HEK293 (cell line): Measurements from ENCODE around the gene TTC23.

ENCODE experiments used
- CTCF ChIP-seq: fragments of 450-650 bp; formaldehyde crosslinking; IDR thresholded peaks from 2 replicates; pipeline ENCODE4 v1.5.1; 2016; ENCODE audit warnings: missing biosample characterization, missing genetic modification characterization
- ZBTB21 ChIP-seq: fragments of 450-650 bp; formaldehyde crosslinking; IDR thresholded peaks from 2 replicates; pipeline ENCODE4 v1.5.1; 2017; ENCODE audit warnings: missing biosample characterization, missing genetic modification characterization
- ZBTB48 ChIP-seq: fragments of 450-650 bp; formaldehyde crosslinking; IDR thresholded peaks from 2 replicates; pipeline ENCODE4 v1.5.1; 2016; ENCODE audit warnings: missing biosample characterization, missing genetic modification characterization
- ZNF391 ChIP-seq: fragments of 450-650 bp; formaldehyde crosslinking; IDR thresholded peaks from 2 replicates; pipeline ENCODE4 v1.5.1; 2016; ENCODE audit warnings: low read depth, missing biosample characterization, missing genetic modification characterization, borderline replicate concordance
- TF ChIP-seq, protein P1 (sequence below): sonication (generic); formaldehyde crosslinking; IDR thresholded peaks from 2 replicates; pipeline ENCODE4 v1.8.1; 2022; ENCODE audit warnings: mild to moderate bottlenecking, moderate library complexity, missing genetic modification reagents
- TF ChIP-seq, protein P2 (sequence below): fragments of 450-650 bp; formaldehyde crosslinking; IDR thresholded peaks from 2 replicates; pipeline ENCODE4 v1.5.1; 2016; ENCODE audit warnings: missing biosample characterization, missing genetic modification characterization

- TF ChIP-seq CTCF (no peak), ZBTB48 (tag by site-specific recombination) (no peak), ZBTB21 (no peak), ZNF391 (no peak)
- TF ChIP-seq, protein P1, sequence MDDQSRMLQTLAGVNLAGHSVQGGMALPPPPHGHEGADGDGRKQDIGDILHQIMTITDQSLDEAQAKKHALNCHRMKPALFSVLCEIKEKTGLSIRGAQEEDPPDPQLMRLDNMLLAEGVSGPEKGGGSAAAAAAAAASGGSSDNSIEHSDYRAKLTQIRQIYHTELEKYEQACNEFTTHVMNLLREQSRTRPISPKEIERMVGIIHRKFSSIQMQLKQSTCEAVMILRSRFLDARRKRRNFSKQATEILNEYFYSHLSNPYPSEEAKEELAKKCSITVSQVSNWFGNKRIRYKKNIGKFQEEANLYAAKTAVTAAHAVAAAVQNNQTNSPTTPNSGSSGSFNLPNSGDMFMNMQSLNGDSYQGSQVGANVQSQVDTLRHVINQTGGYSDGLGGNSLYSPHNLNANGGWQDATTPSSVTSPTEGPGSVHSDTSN = no peak
- TF ChIP-seq, protein P2, sequence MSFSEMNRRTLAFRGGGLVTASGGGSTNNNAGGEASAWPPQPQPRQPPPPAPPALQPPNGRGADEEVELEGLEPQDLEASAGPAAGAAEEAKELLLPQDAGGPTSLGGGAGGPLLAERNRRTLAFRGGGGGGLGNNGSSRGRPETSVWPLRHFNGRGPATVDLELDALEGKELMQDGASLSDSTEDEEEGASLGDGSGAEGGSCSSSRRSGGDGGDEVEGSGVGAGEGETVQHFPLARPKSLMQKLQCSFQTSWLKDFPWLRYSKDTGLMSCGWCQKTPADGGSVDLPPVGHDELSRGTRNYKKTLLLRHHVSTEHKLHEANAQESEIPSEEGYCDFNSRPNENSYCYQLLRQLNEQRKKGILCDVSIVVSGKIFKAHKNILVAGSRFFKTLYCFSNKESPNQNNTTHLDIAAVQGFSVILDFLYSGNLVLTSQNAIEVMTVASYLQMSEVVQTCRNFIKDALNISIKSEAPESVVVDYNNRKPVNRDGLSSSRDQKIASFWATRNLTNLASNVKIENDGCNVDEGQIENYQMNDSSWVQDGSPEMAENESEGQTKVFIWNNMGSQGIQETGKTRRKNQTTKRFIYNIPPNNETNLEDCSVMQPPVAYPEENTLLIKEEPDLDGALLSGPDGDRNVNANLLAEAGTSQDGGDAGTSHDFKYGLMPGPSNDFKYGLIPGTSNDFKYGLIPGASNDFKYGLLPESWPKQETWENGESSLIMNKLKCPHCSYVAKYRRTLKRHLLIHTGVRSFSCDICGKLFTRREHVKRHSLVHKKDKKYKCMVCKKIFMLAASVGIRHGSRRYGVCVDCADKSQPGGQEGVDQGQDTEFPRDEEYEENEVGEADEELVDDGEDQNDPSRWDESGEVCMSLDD (tag by site-specific recombination) = no peak
Measured at GRCh38 chr15:99114511-99115299, 134.7 kb downstream of the TTC23 start.
